HCT116 (cell line): ENCODE data around the gene DDX56.

Experiments used
- CBX3 ChIP-seq: IDR thresholded peaks from 2 replicates; pipeline ENCODE4 v1.6.1; 2012; ENCODE audit warnings: low read depth
- ELF1 ChIP-seq: IDR thresholded peaks from 2 replicates; pipeline ENCODE4 v1.6.1; 2012; ENCODE audit warnings: low read depth, borderline replicate concordance
- EZH2 ChIP-seq: fragments of 200-600 bp; sonication (generic); IDR thresholded peaks from 2 replicates; pipeline ENCODE4 v1.6.1; 2017; ENCODE audit warnings: antibody characterized with exemption, mixed run types
- EZH2phosphoT487 ChIP-seq: fragments of 200-600 bp; IDR thresholded peaks from 2 replicates; pipeline ENCODE4 v1.6.1; 2018; ENCODE audit warnings: antibody characterized with exemption, borderline replicate concordance
- MAX ChIP-seq: IDR thresholded peaks from 2 replicates; pipeline ENCODE4 v1.6.1; 2012
- POLR2A ChIP-seq: IDR thresholded peaks from 2 replicates; pipeline ENCODE4 v1.7.0; 2011; ENCODE audit warnings: borderline replicate concordance; ENCODE audit not compliant: insufficient read depth, insufficient read length; ENCODE audit errors: extremely low read depth
- POLR2AphosphoS5 ChIP-seq: IDR thresholded peaks from 2 replicates; pipeline ENCODE4 v1.6.1; 2011; ENCODE audit warnings: mild to moderate bottlenecking, low read depth, low read length, moderate library complexity
- ZNF274 ChIP-seq: fragments of 200-500 bp; sonication (Bioruptor generic); IDR thresholded peaks from 2 replicates; pipeline ENCODE4 v1.6.1; 2014; ENCODE audit warnings: mild to moderate bottlenecking, low read depth, low read length, inconsistent platforms

- TF ChIP-seq EZH2 (no peak), MAX (no peak), CBX3 (no peak), POLR2A (no peak), ZNF274 (no peak), POLR2AphosphoS5 (no peak), EZH2phosphoT487 (no peak), ELF1 (no peak)
Observed at GRCh38 chr7:44547536-44548231, 26.0 kb downstream of the DDX56 start.
